PC-3 (cell line): ENCODE measurements around the gene UQCR10. TPM values are rescaled to one million over a fixed set of nuclear protein-coding genes. Genes with fewer than 3 reads are reported as not detected.

Source experiments
- ATAC-seq: fragments of 200-7000 bp; cut with Tn5 transposase; 2 replicates; pipeline ENCODE4 v1.9.1; 2020; ENCODE audit warnings: mild to moderate bottlenecking, moderate library complexity
- BruUV-seq: library from RNA; stranded (reverse); fragments of 400-500 nt; replicated peaks from 2 replicates; lab custom pipeline; 2021; lab: Mats Ljungman, UMichigan
- CTCF ChIA-PET: fragments of 300-600 bp; sonication (Branson Sonifier 250); formaldehyde crosslinking; loops from one replicate; lab custom pipeline; 2022; ENCODE audit warnings: antibody characterized with exemption; lab: Charles Lee
- POLR2A ChIA-PET: fragments of 300-600 bp; sonication (Branson Sonifier 250); formaldehyde crosslinking; loops from one replicate; lab custom pipeline; 2022; ENCODE audit warnings: antibody characterized with exemption; ENCODE audit not compliant: unreplicated experiment; lab: Charles Lee
- DNase-seq: peaks from one replicate; pipeline ENCODE4 v3.0.0-alpha.2; 2015
- H2AFZ ChIP-seq: fragments of 300-600 bp; sonication (generic); 2 replicates; pipeline ENCODE4 v1.6.0; 2016; ENCODE audit warnings: antibody characterized with exemption, low read length
- H3F3A ChIP-seq: fragments of 300-600 bp; sonication (generic); one replicate; pipeline ENCODE4 v1.6.0; 2017; ENCODE audit warnings: antibody characterized with exemption, low read length, control low read depth, mild to moderate bottlenecking; ENCODE audit not compliant: unreplicated experiment
- H3K27ac ChIP-seq: fragments of 300-600 bp; sonication (generic); 2 replicates; pipeline ENCODE4 v1.5.1; 2016; ENCODE audit warnings: mild to moderate bottlenecking, low read length
- H3K27me3 ChIP-seq: fragments of 300-600 bp; sonication (generic); 2 replicates; pipeline ENCODE4 v1.6.1; 2016; ENCODE audit warnings: low read length, mixed read lengths
- H3K36me3 ChIP-seq: fragments of 300-600 bp; sonication (generic); 2 replicates; pipeline ENCODE4 v1.6.1; 2016; ENCODE audit warnings: low read depth, mixed run types, low read length, mixed read lengths
- H3K4me1 ChIP-seq: fragments of 300-600 bp; sonication (generic); 2 replicates; pipeline ENCODE4 v1.5.1; 2016; ENCODE audit warnings: low read length; ENCODE audit not compliant: insufficient read depth
- H3K4me2 ChIP-seq: fragments of 300-600 bp; sonication (generic); 2 replicates; pipeline ENCODE4 v1.6.0; 2016; ENCODE audit warnings: low read length
- H3K4me3 ChIP-seq: fragments of 300-600 bp; sonication (generic); 2 replicates; pipeline ENCODE4 v1.5.1; 2016; ENCODE audit warnings: mild to moderate bottlenecking, low read length, mixed read lengths
- H3K79me2 ChIP-seq: fragments of 300-600 bp; sonication (generic); 2 replicates; pipeline ENCODE4 v1.6.1; 2017; ENCODE audit warnings: low read length, mixed read lengths
- H3K9ac ChIP-seq: fragments of 300-600 bp; sonication (generic); 2 replicates; pipeline ENCODE4 v1.6.0; 2016; ENCODE audit warnings: mild to moderate bottlenecking, low read length
- H3K9me2 ChIP-seq: fragments of 300-600 bp; sonication (generic); replicated peaks from 2 replicates; pipeline ENCODE4 v1.6.1; 2016; ENCODE audit warnings: mixed run types, low read length, mixed read lengths
- H3K9me3 ChIP-seq: fragments of 300-600 bp; sonication (generic); 2 replicates; pipeline ENCODE4 v1.6.1; 2016; ENCODE audit warnings: low read length, mixed read lengths
- H4K20me1 ChIP-seq: fragments of 300-600 bp; sonication (generic); 2 replicates; pipeline ENCODE4 v1.6.1; 2016; ENCODE audit warnings: low read length, mixed read lengths
- CTCF ChIP-seq: fragments of 300-600 bp; sonication (generic); conservative IDR thresholded peaks from 2 replicates; pipeline ENCODE4 v1.5.1; 2017; ENCODE audit warnings: antibody characterized with exemption, low read depth, mild to moderate bottlenecking, low read length
- EZH2 ChIP-seq: fragments of 300-600 bp; sonication (generic); IDR thresholded peaks from one replicate; pipeline ENCODE4 v1.6.1; 2017; ENCODE audit warnings: antibody characterized with exemption, mild to moderate bottlenecking, low read length; ENCODE audit not compliant: unreplicated experiment
- EZH2phosphoT487 ChIP-seq: fragments of 300-600 bp; sonication (generic); IDR thresholded peaks from 2 replicates; pipeline ENCODE4 v1.6.1; 2018; ENCODE audit warnings: mild to moderate bottlenecking, antibody characterized with exemption, low read length, borderline replicate concordance
- intact Hi-C: fragments of 100-400 bp; cut with micrococcal nuclease; formaldehyde crosslinking; loops from 2 replicates; pipeline ENCODE4 v1.9.0; 2023
- total RNA-seq: library from RNA; depleted of rRNA; stranded (reverse); fragments of >200 nt; gene quantifications from 2 replicates; pipeline ENCODE4 v1.2.3, GENCODE V29; 2014

The UQCR10 gene
- total RNA-seq, 1 experiment from 2014 or later = 196 TPM

GRCh38 chr22:29804985-29805384 is 37.8 kb downstream of the UQCR10 start:
- no peak overlapping the region for H3K27ac ChIP-seq
- no peaks in the 10 kb centered on the region for H3K27me3 ChIP-seq
- peaks cover 3% of the 10 kb centered on the region; the same call in 1 of the 2 replicates for H3K4me1 ChIP-seq
- no peak overlapping the region for H3K4me2 ChIP-seq
- DNase-seq = no peak
- TF ChIP-seq CTCF (no peak), EZH2phosphoT487 (no peak), EZH2 (no peak)
- no peak overlapping the region for H2AFZ ChIP-seq
- no peak overlapping the region for H3K4me3 ChIP-seq
- peak; percentile 35; the same call in 1 of the 2 replicates for ATAC-seq
- H4K20me1 ChIP-seq = no peaks in the 10 kb centered on the region
- no peaks in the 10 kb centered on the region for H3K9me2 ChIP-seq
- H3K36me3 ChIP-seq = peaks cover 7% of the 10 kb centered on the region; the same call in 1 of the 2 replicates
- no peaks in the 10 kb centered on the region for H3K9me3 ChIP-seq
- intact Hi-C loops = no loop called here
- no TSS peak for BruUV-seq
- ChIA-PET CTCF (no interaction called here), POLR2A (no interaction called here)
- no peaks in the 10 kb centered on the region for H3F3A ChIP-seq
- no peaks in the 10 kb centered on the region for H3K79me2 ChIP-seq
- H3K9ac ChIP-seq = no peak overlapping the region

GRCh38 chr22:29806196-29806595 is 39.0 kb downstream of the UQCR10 start:
- no peak for DNase-seq
- intact Hi-C loops = no loop called here
- ChIA-PET POLR2A (no interaction called here), CTCF (no interaction called here)
- H3K9me3 ChIP-seq = no peaks in the 10 kb centered on the region
- H3F3A ChIP-seq = no peaks in the 10 kb centered on the region
- H3K9ac ChIP-seq = no peak overlapping the region
- no peak overlapping the region for H3K4me2 ChIP-seq
- H3K9me2 ChIP-seq = no peaks in the 10 kb centered on the region
- H3K4me1 ChIP-seq = peaks cover 3% of the 10 kb centered on the region; the same call in 1 of the 2 replicates
- H2AFZ ChIP-seq = no peak overlapping the region
- no TSS peak for BruUV-seq
- no peak overlapping the region for H3K27ac ChIP-seq
- peaks cover 13% of the 10 kb centered on the region; the same call in 1 of the 2 replicates for H3K36me3 ChIP-seq
- no peak overlapping the region for H3K4me3 ChIP-seq
- no peaks in the 10 kb centered on the region for H4K20me1 ChIP-seq
- no peak for ATAC-seq
- TF ChIP-seq EZH2phosphoT487 (no peak), EZH2 (no peak), CTCF (no peak)
- no peaks in the 10 kb centered on the region for H3K27me3 ChIP-seq
- H3K79me2 ChIP-seq = no peaks in the 10 kb centered on the region

- H2AFZ ChIP-seq = no peak overlapping the region
- H3K9me3 ChIP-seq = no peaks in the 10 kb centered on the region
- intact Hi-C loops = no loop called here
- H3F3A ChIP-seq = no peaks in the 10 kb centered on the region
- BruUV-seq = no TSS peak
- H3K9me2 ChIP-seq = no peaks in the 10 kb centered on the region
- H3K27me3 ChIP-seq = no peaks in the 10 kb centered on the region
- no peak overlapping the region for H3K27ac ChIP-seq
- H3K4me1 ChIP-seq = peaks cover 29% of the 10 kb centered on the region
- H3K4me3 ChIP-seq = no peak overlapping the region
- no peak overlapping the region for H3K4me2 ChIP-seq
- DNase-seq (no peak), ATAC-seq (no peak)
- H3K36me3 ChIP-seq = peaks cover 13% of the 10 kb centered on the region; the same call in 1 of the 2 replicates
- ChIA-PET POLR2A (no interaction called here), CTCF (no interaction called here)
- TF ChIP-seq EZH2phosphoT487 = no peak
- TF ChIP-seq CTCF = no peak
- TF ChIP-seq EZH2 = no peak
- no peaks in the 10 kb centered on the region for H4K20me1 ChIP-seq
- no peaks in the 10 kb centered on the region for H3K79me2 ChIP-seq
- H3K9ac ChIP-seq = no peak overlapping the region
Observed at GRCh38 chr22:29810216-29810615, 43.0 kb downstream of the UQCR10 start.
